ENCODE results near the gene FHIT. TPM values are rescaled to one million over a fixed set of nuclear protein-coding genes. Genes with fewer than 3 reads are reported as not detected.

Gene FHIT
- total and polyA plus RNA-seq, 10 of the 15 experiments (the other 5 are each of a cell fraction or from before 2014, with no cell fraction given), result 4.2 to 14.9 (median 9.4) TPM

GRCh38 chr3:60906283-60906682 is 345.0 kb downstream of the FHIT start:
- DNase-seq (ENCODE audit: low read depth, low spot score) (no peak), FAIRE-seq (no peak), ATAC-seq (no peak)
- Histone ChIP-seq H3K79me2 (ENCODE audit: control insufficient read depth, insufficient read depth, low read length) (no peaks in the 10 kb centered on the region), H4K20me1 (ENCODE audit: control insufficient read depth, insufficient read depth) (no peaks in the 10 kb centered on the region), H3K9ac (ENCODE audit: control insufficient read depth, insufficient read depth, low read length) (no peak overlapping the region), H3K4me2 (ENCODE audit: control insufficient read depth, insufficient read depth) (no peak overlapping the region), H3K4me1 (ENCODE audit: control insufficient read depth, insufficient read depth, low read length) (no peaks in the 10 kb centered on the region), H2AFZ (ENCODE audit: control insufficient read depth, low read depth, low read length) (no peak overlapping the region), H3K36me3 (ENCODE audit: control insufficient read depth in 2 of 2, insufficient read depth in 2 of 2, low read length in 1 of 2) (no peaks in the 10 kb centered on the region), H3K27ac (ENCODE audit: control insufficient read depth, insufficient read depth) (no peak overlapping the region), H3K9me3 (replicated peaks; ENCODE audit: control insufficient read depth, insufficient read depth, low read length) (no peaks in the 10 kb centered on the region), H3K4me3 (no peak overlapping the region), H3K27me3 (replicated peaks in 1 of 2; ENCODE audit: control insufficient read depth in 2 of 2, insufficient read depth in 2 of 2, low read length in 1 of 2) (no peaks in the 10 kb centered on the region)
- in situ Hi-C loops (cut with MboI), result no loop called here
- RAD21 ChIA-PET (ENCODE audit: unreplicated experiment), result no interaction called here
- no TSS peak for BruUV-seq (replicated peaks)
- 78% methylated on average over 5 of the region's 5 CpGs for WGBS (ENCODE audit: insufficient coverage, insufficient replicate concordance, low lambda C conversion rate, missing lambda C conversion rate)
- intact Hi-C loops (cut with micrococcal nuclease; ENCODE audit: unreplicated experiment), result no loop called here
- SMC1A ChIA-PET (ENCODE audit: uncharacterized antibody, unreplicated experiment), result interaction anchor here (0.6 kb wide), 1 partner anchor 11 kb away, joined by 3 read pairs; no protein-coding TSS in a partner anchor
- CTCF ChIA-PET, result interaction anchor here (0.6 kb wide), 1 partner anchor 11 kb away, joined by 3 read pairs; no protein-coding TSS in a partner anchor
- TF ChIP-seq STAT3 (IDR thresholded peaks at IDR 0.05; ENCODE audit: low read depth, low read length) (no peak), CHD4 (IDR thresholded peaks at IDR 0.05) (no peak), ZNF274 (IDR thresholded peaks at IDR 0.05; ENCODE audit: insufficient read depth, insufficient read length) (no peak), SRF (IDR thresholded peaks at IDR 0.05; ENCODE audit: low read depth in 2 of 2, low read length in 2 of 2) (no peak), TBL1XR1 (IDR thresholded peaks at IDR 0.05; ENCODE audit: low read depth, low read length) (no peak), NR2C1 (IDR thresholded peaks at IDR 0.05) (no peak), HDAC2 (IDR thresholded peaks at IDR 0.05) (no peak), IRF4 (IDR thresholded peaks at IDR 0.05; ENCODE audit: low read depth, low read length) (no peak), TCF3 (IDR thresholded peaks at IDR 0.05; ENCODE audit: borderline replicate concordance, insufficient read depth, low read depth, low read length) (no peak), TCF7 (IDR thresholded peaks at IDR 0.05; ENCODE audit: borderline replicate concordance) (no peak), ELK1 (IDR thresholded peaks at IDR 0.05; ENCODE audit: low read depth, low read length) (no peak), GABPA (IDR thresholded peaks at IDR 0.05; ENCODE audit: low read depth) (no peak), KDM1A (IDR thresholded peaks at IDR 0.05; ENCODE audit: borderline replicate concordance) (no peak), NBN (IDR thresholded peaks at IDR 0.05) (no peak)
- POLR2A ChIA-PET, result no interaction called here
